Measurements from ENCODE around the gene RALGPS2. TPM values are rescaled to one million over a fixed set of nuclear protein-coding genes. Genes with fewer than 3 reads are reported as not detected.
A peak's percentile ranks its signal among the peaks of the same experiment; 100 is the strongest.

Gene RALGPS2
- total and polyA plus RNA-seq, 2 of the 13 experiments (the other 11 are each of a cell fraction or from before 2014, with no cell fraction given), result 15.6 to 36.0 TPM

DNA sequence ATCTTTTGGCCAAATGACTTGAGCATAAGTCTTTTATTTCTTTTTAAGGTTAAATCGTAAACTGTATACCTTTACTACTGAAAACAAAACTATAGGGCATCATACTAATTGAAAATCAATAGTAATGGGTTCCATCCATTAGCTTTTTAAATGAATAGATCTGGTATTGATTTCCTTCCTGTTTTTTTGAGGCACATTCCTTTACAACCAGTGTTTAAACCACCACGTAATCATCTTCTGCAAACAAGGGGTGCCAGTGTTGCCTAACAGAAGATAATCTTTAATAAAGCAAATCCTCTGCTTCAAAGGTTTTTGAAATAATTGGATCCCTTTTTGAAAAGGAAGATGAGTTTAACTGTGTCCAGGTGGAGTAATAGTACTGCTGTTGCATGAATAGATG is 194.5 kb downstream of the RALGPS2 start (continued):
- TF ChIP-seq AGO1 (IDR thresholded peaks at IDR 0.05; ENCODE audit: low read depth, low read length, poor library complexity, severe bottlenecking) (no peak), TARDBP (CRISPR knock-in tag; IDR thresholded peaks at IDR 0.05) (peak; percentile 74; the same call in 1 of the 2 replicates), PRPF4 (IDR thresholded peaks at IDR 0.05; ENCODE audit: low read depth, low read length, poor library complexity, severe bottlenecking) (no peak), ATF1 (CRISPR knock-in tag; IDR thresholded peaks at IDR 0.05) (peak; percentile 54; the same call in 1 of the 2 replicates), NFATC3 (CRISPR knock-in tag; IDR thresholded peaks at IDR 0.05) (no peak), NR2F2 (IDR thresholded peaks at IDR 0.05; ENCODE audit: borderline replicate concordance, low read depth) (0 out of 2 replicates have a peak, but pooled peaks have one; percentile 53), ZNF10 (CRISPR knock-in tag; IDR thresholded peaks at IDR 0.05; ENCODE audit: borderline replicate concordance, low read depth) (no peak), RNF2 (conservative IDR thresholded peaks at IDR 0.05; ENCODE audit: low read depth) (no peak), SETDB1 (CRISPR knock-in tag; IDR thresholded peaks at IDR 0.05; ENCODE audit: borderline replicate concordance) (no peak), ZNF83 (CRISPR knock-in tag; IDR thresholded peaks at IDR 0.05; ENCODE audit: borderline replicate concordance) (no peak), THAP11 (CRISPR knock-in tag; IDR thresholded peaks at IDR 0.05) (no peak), GLI4 (CRISPR knock-in tag; IDR thresholded peaks at IDR 0.05; ENCODE audit: borderline replicate concordance) (no peak), CAMTA2 (CRISPR knock-in tag; IDR thresholded peaks at IDR 0.05; ENCODE audit: borderline replicate concordance) (no peak), JARID2 (CRISPR knock-in tag; IDR thresholded peaks at IDR 0.05; ENCODE audit: insufficient replicate concordance) (no peak), ZFP82 (CRISPR knock-in tag; IDR thresholded peaks at IDR 0.05; ENCODE audit: borderline replicate concordance) (no peak), EHMT2 (IDR thresholded peaks at IDR 0.05; ENCODE audit: borderline replicate concordance, low read depth, low read length) (no peak)
- TF ChIP-seq, protein P1, sequence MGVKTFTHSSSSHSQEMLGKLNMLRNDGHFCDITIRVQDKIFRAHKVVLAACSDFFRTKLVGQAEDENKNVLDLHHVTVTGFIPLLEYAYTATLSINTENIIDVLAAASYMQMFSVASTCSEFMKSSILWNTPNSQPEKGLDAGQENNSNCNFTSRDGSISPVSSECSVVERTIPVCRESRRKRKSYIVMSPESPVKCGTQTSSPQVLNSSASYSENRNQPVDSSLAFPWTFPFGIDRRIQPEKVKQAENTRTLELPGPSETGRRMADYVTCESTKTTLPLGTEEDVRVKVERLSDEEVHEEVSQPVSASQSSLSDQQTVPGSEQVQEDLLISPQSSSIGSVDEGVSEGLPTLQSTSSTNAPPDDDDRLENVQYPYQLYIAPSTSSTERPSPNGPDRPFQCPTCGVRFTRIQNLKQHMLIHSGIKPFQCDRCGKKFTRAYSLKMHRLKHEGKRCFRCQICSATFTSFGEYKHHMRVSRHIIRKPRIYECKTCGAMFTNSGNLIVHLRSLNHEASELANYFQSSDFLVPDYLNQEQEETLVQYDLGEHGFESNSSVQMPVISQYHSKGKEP (CRISPR knock-in tag; IDR thresholded peaks at IDR 0.05), result no peak
- TF ChIP-seq, protein P2, sequence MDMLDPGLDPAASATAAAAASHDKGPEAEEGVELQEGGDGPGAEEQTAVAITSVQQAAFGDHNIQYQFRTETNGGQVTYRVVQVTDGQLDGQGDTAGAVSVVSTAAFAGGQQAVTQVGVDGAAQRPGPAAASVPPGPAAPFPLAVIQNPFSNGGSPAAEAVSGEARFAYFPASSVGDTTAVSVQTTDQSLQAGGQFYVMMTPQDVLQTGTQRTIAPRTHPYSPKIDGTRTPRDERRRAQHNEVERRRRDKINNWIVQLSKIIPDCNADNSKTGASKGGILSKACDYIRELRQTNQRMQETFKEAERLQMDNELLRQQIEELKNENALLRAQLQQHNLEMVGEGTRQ (IDR thresholded peaks at IDR 0.05; ENCODE audit: low read depth, low read length), result no peak
- TF ChIP-seq, protein P2 (CRISPR knock-in tag; IDR thresholded peaks at IDR 0.05; ENCODE audit: borderline replicate concordance), result no peak
- TF ChIP-seq, protein P3, sequence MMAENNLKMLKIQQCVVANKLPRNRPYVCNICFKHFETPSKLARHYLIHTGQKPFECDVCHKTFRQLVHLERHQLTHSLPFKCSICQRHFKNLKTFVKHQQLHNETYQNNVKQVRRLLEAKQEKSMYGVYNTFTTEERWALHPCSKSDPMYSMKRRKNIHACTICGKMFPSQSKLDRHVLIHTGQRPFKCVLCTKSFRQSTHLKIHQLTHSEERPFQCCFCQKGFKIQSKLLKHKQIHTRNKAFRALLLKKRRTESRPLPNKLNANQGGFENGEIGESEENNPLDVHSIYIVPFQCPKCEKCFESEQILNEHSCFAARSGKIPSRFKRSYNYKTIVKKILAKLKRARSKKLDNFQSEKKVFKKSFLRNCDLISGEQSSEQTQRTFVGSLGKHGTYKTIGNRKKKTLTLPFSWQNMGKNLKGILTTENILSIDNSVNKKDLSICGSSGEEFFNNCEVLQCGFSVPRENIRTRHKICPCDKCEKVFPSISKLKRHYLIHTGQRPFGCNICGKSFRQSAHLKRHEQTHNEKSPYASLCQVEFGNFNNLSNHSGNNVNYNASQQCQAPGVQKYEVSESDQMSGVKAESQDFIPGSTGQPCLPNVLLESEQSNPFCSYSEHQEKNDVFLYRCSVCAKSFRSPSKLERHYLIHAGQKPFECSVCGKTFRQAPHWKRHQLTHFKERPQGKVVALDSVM (CRISPR knock-in tag; IDR thresholded peaks at IDR 0.05), result no peak
- TF ChIP-seq, protein P4, sequence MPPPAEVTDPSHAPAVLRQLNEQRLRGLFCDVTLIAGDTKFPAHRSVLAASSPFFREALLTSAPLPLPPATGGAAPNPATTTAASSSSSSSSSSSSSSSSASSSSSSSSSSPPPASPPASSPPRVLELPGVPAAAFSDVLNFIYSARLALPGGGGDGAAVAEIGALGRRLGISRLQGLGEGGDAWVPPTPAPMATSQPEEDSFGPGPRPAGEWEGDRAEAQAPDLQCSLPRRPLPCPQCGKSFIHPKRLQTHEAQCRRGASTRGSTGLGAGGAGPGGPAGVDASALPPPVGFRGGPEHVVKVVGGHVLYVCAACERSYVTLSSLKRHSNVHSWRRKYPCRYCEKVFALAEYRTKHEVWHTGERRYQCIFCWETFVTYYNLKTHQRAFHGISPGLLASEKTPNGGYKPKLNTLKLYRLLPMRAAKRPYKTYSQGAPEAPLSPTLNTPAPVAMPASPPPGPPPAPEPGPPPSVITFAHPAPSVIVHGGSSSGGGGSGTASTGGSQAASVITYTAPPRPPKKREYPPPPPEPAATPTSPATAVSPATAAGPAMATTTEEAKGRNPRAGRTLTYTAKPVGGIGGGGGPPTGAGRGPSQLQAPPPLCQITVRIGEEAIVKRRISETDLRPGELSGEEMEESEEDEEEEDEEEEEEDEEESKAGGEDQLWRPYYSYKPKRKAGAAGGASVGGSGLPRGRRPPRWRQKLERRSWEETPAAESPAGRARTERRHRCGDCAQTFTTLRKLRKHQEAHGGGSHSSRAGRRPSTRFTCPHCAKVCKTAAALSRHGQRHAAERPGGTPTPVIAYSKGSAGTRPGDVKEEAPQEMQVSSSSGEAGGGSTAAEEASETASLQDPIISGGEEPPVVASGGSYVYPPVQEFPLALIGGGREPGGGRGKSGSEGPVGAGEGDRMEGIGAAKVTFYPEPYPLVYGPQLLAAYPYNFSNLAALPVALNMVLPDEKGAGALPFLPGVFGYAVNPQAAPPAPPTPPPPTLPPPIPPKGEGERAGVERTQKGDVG (CRISPR knock-in tag; IDR thresholded peaks at IDR 0.05; ENCODE audit: borderline replicate concordance), result no peak

Measured in HepG2 (cell line).